AG08395 (cell line): ENCODE results near the gene RAD18.

ENCODE experiments used
- DNase-seq: peaks from one replicate; pipeline ENCODE4 v3.0.0; 2012; ENCODE audit warnings: mixed read lengths, low spot score

RAD18 gene

DNA sequence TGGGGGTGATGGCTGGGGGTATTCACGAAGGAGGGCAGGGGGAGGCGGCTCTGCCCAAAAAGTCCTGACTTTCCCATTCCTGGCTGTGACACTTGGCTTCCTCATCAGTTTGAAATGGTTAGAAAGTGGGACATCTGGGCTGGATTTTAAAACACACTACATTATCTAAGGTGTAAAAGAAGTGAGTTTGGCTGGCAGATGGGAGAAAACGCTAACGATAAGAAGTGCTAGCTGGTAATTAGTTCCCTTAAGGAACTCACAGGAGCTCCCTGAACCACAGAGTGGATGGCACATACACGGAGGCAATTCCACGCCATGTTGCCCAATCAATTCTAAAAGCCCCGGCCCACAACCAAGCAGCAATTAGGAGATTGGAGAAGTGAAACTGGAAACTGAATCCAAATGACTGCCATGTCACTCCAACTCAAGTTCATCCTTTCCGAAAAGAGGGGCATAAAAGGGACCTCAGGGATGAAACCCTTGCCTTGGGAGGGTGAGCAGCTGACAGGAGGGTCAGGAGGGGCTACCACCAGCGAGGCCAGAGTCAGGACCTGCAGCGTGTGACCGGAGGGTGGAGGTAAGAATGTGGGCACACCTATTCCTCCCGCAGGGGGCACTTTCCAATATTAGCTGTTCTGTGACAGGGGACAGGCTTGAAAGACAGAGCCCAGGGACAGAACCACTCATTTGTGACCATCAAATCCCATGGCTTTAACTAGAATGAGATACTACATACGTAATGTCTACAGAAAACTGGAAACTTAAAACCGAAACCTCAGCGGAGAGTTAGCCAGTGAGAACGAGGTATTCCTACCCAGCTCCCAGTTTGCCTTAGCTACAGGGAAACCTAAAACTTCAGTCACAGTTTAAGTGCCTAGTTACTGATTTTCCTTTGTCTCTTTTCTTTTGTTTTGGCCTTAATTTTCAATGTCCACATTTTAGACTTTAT, 98.6 kb downstream of the RAD18 start:
- DNase-seq, result no peak

- no peak for DNase-seq
Measured at GRCh38 chr3:8863891-8864290, 99.4 kb downstream of the RAD18 start.

DNA sequence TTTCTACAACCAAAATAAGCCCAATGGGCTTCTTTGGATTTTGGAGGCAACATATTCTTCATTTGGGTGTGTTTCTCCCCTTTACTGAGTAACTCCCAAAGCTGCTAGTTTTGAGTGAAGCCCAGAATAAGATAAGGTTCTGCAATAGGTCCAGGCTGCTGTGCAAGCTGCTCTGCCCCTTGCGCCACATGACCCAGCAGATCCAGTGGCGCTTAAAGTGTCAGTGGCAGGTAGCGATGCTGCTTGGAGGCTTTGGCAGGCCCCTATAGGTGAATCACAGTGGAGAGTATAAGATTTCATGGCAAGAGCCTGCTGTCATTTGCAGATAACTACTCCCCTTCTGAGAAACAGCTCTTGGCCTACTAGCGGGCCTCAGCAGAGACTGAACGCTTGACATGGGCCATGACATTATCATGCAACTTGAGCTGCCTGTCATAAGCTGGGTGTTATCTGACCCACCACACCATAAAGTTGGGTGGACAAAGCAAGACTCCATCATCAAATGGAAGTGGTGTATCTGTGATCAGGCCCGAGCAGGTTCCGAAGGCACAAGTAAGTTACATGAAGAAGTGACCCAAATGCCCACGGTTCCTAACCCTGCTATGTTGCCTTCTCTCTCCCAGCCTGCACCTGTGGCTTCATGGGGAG, 105.4 kb downstream of the RAD18 start:
- DNase-seq, result no peak

GRCh38 chr3:8856721-8857120, 106.6 kb downstream of the RAD18 start:
- peak; percentile 63 for DNase-seq

GRCh38 chr3:8856071-8856470, 107.2 kb downstream of the RAD18 start:
- DNase-seq, result no peak

- DNase-seq, result peak; percentile 63
Measured at GRCh38 chr3:8854656-8855055, 108.6 kb downstream of the RAD18 start.

DNA sequence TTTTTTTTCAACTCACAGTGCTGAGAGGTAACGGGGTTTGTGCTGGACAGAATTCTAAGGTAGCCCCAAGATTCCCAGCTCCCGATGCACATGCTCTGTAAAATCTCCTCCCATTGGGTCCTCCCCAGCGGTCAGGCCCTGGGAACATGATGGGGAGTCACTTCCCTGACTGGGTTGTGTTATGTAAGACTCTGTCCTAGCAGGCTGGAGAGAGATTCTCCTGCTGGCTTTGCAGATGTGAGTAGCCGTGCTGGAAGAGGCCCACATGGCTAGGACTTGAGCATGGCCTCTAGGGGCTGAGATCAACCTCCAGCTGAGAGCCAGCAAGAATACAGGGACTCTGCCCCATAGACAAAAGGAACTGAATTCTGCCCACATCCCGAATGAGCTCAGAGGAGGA, 110.2 kb downstream of the RAD18 start:
- DNase-seq, result no peak

- DNase-seq, result no peak
Measured at GRCh38 chr3:8852511-8852910, 110.8 kb downstream of the RAD18 start.

DNA sequence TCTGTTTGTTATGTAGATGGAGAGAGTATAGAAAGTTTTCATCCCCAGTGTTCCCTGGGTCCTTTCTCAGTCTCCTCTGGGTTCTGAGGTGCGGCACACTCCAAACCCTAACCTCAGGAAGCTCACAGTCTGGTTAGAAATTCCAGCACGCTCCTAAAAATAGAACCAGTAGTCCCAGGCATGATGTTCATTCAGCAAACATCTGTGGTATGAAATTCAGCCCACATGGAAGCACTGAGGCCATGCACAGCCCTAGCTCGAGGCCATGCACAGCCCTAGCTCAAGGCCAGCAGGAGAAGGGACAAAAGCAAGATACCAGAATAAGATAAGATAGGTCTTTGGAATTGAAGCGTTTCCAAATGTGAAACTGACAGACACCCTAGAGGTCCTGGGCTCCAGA, 111.6 kb downstream of the RAD18 start:
- peak; percentile 88 for DNase-seq

- DNase-seq, result peak; percentile 41
Measured at GRCh38 chr3:8848696-8849131, 114.6 kb downstream of the RAD18 start.

GRCh38 chr3:8847317-8847716, 116.0 kb downstream of the RAD18 start:
- no peak for DNase-seq

GRCh38 chr3:8846176-8846575, 117.1 kb downstream of the RAD18 start:
- DNase-seq, result no peak

DNA sequence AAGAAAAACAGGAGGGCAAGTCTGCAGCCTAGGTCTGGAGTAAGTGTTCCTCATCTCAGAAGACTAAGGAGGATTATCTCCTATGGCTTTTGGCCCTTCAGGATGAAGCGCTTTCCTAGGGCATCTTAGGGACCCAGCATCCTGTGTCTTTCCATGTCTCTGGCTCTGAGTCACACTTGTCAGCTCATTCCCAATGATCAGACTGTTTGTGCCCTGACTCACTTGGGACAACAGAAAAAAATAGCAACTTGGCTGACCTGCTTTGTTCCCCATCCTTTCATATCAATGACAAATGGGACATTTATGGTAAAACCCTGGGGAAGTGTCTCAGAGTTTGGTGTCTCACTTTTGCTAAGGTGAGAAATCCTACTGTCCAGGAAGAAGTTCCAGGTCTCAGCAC, 117.6 kb downstream of the RAD18 start:
- DNase-seq, result peak; percentile 93

- no peak for DNase-seq
Measured at GRCh38 chr3:8843347-8843746, 119.9 kb downstream of the RAD18 start.

- no peak for DNase-seq
Measured at GRCh38 chr3:8842293-8842692, 121.0 kb downstream of the RAD18 start.

DNA sequence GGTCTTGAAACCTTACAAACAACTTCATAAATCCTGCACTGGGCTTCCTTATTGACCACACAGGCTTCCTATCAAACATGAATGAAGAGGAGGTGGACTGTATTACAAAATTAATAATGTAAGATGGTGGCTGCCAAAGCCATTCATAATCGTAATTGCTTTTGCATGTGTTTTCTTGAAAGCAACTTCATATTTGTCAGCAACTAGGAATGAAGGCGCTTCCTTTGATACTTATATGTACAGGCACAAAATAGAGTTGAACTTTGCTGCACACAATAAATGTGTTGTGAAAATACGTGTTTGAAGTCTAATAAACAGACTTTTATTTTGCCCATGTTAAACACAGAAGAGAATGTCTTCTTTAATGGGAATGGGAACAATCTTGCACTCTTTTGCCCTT, 121.8 kb downstream of the RAD18 start:
- no peak for DNase-seq

GRCh38 chr3:8840556-8840955, 122.7 kb downstream of the RAD18 start:
- DNase-seq, result peak; percentile 31

DNA sequence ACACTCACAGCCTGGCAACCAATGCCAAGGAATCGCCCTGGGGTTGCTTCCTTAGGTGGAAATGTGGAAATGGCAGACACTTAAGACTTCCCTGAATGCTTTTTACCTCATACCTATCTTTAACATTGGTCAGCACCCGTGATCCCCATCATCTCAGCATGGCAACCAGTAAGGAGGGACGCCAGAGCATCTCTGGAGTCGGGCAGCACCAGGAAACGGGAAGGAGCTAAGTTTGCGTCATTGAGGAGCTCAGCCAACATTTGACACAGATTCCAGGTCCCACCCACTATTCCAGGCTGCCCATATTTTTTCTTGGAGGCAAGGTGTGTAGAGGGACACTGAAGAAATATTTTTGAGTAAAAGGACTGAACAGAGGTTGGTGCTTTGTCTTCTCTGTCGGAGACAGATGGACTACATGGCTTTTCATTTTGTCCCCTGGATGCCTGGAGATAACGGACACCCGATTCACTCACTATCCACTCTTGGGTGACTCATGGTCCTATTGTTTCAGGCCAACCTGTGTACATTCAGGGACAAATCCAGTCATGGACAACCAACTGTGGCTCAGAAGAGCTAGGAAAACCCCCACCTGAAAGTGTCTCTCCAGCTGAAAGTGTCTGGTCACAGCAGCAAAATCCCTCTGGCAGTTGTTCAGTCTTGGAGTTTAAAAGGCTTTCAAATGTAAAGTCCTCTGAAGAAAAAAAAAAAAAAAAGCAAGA, 123.5 kb downstream of the RAD18 start:
- DNase-seq, result no peak

DNA sequence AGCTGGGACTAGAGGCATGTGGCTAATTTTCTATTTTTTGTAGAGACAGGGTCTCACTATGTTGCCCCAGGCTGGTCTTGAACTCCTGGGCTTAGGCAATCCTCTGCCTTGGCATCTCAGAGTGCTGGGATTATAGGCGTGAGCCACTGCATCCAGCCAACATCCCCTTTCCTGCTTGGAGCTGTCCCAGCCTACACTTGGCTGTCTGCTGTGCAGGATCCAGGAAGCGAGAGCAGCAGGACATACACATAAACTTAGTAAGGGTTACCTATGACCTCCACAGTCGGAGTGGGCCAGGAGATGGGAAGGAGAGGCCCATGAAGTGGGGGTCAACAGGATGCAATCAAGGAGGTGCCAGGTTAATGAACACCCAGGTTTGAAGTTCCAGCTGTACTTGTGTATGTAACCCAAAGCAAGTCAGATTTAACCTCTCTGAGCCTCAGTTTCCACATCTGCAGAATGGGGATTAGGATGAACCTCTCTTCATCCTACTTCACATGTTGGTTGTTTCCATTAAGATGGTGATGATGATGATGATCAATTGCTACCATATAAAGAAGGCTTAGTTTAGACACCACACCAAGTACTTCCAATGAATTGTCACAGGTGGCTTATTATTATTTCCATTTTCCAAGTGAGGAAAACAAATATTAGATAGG, 124.4 kb downstream of the RAD18 start:
- DNase-seq, result no peak

DNA sequence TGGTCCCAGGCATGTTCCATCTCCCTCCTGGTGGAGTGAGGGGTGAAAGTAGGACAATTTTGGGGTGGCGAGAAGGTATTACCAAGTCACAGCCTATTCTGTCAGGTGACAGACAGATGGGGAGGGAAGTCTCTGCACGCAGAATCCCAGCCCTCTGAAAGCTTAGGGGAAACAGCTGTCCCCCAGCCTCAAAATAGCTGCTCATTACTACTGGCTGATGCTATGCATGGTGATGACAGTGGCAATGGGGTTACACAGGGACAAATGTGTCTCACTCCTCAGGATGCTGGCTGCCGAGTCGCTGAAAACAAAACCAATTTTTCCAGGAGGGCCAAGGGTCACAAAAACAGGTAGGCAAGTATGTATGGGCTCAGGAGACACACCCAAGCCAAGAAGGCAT, 125.0 kb downstream of the RAD18 start:
- DNase-seq, result no peak

- peak; percentile 81 for DNase-seq
Measured at GRCh38 chr3:8837162-8837561, 126.1 kb downstream of the RAD18 start.

- DNase-seq, result no peak
Measured at GRCh38 chr3:8836096-8836495, 127.2 kb downstream of the RAD18 start.
